Gastrocnemius medialis (tissue), 4 donors: ENCODE results near the gene TINCR.

Experiments
- POLR2A ChIP-seq, 2 donors: fragments of 450-650 bp; IDR thresholded peaks; one replicate each; pipeline ENCODE4 v1.6.1; 2017; ENCODE audit warnings: antibody characterized with exemption in 2 of 2, mild to moderate bottlenecking in 2 of 2, moderate library complexity in 2 of 2
- TF ChIP-seq, protein P1 (sequence below), 5 experiments: fragments of 450-650 bp in 3 of 5; fragments of 200-600 bp in 2 of 5; sonication (generic) in 2 of 5; IDR thresholded peaks in 4 of 5; conservative IDR thresholded peaks in 1 of 5; 1 replicate in 4 of 5; 2 replicates in 1 of 5; pipeline ENCODE4 v1.5.1; 2016 to 2019; ENCODE audit warnings: antibody characterized with exemption in 5 of 5, mild to moderate bottlenecking in 3 of 5, moderate library complexity in 3 of 5

DNA sequence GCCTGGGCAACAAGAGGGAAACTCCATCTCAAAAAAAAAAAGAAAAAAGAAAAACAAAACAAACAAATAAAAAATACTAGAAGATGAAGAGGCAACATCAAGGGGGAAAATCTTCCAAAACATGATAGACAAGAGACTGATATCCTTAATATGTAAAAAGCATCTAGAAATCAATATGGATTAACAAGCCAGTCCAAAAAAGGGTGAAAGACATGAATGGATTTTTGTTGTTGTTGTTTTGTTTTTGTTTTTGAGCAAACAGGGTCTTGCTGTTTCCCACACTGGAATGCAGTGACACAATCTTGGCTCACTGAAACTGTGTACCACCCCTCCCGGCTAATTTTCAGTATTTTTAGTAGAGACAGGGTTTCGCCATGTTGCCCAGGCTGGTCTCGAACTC lies 4.0 kb upstream of the TINCR start:
- TF ChIP-seq, protein P1, sequence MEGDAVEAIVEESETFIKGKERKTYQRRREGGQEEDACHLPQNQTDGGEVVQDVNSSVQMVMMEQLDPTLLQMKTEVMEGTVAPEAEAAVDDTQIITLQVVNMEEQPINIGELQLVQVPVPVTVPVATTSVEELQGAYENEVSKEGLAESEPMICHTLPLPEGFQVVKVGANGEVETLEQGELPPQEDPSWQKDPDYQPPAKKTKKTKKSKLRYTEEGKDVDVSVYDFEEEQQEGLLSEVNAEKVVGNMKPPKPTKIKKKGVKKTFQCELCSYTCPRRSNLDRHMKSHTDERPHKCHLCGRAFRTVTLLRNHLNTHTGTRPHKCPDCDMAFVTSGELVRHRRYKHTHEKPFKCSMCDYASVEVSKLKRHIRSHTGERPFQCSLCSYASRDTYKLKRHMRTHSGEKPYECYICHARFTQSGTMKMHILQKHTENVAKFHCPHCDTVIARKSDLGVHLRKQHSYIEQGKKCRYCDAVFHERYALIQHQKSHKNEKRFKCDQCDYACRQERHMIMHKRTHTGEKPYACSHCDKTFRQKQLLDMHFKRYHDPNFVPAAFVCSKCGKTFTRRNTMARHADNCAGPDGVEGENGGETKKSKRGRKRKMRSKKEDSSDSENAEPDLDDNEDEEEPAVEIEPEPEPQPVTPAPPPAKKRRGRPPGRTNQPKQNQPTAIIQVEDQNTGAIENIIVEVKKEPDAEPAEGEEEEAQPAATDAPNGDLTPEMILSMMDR (IDR thresholded peaks at IDR 0.05 in 4 of 5, conservative IDR thresholded peaks at IDR 0.05 in 1 of 5), result no peak
- no peak for TF ChIP-seq POLR2A (IDR thresholded peaks at IDR 0.05)
